A204.1 (cell line): ENCODE data around the gene TARS2.

Experiments used
- FAIRE-seq: peaks from 2 replicates; lab custom pipeline; 2012; peaks lifted over from hg19 to GRCh38; lab: Jason Lieb, UNC

Gene TARS2

DNA sequence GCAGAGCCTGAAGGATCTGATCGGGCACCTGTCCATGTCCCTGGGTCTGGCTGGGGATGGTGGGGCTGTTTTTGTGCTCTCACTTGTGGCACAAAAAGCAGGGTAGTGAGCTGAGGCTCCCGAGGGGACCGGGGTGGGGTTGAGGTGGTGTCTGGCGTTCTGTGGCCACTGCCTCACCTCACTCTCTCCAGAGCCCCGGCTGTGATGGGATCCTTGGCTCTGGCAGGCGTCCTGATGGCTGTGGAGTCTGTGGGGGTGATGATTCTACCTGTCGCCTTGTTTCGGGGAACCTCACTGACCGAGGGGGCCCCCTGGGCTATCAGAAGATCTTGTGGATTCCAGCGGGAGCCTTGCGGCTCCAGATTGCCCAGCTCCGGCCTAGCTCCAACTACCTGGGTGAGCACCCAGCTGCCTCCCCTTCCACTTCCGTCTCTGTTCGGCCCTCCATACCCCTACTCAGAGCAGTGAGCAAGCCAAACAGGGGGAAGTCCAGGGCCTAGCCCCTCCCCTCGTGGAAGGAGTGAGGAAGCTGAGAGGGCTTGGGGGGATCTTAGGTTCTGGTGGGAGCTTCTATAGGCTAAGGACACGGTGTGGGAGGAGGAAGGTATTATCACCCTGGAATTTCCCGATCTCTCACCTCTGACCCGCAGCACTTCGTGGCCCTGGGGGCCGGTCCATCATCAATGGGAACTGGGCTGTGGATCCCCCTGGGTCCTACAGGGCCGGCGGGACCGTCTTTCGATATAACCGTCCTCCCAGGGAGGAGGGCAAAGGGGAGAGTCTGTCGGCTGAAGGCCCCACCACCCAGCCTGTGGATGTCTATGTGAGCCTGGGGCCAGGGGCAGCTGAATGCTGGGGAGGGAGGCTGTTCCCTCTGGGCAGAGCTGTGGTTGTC is 69.0 kb downstream of the TARS2 start:
- FAIRE-seq: no peak

DNA sequence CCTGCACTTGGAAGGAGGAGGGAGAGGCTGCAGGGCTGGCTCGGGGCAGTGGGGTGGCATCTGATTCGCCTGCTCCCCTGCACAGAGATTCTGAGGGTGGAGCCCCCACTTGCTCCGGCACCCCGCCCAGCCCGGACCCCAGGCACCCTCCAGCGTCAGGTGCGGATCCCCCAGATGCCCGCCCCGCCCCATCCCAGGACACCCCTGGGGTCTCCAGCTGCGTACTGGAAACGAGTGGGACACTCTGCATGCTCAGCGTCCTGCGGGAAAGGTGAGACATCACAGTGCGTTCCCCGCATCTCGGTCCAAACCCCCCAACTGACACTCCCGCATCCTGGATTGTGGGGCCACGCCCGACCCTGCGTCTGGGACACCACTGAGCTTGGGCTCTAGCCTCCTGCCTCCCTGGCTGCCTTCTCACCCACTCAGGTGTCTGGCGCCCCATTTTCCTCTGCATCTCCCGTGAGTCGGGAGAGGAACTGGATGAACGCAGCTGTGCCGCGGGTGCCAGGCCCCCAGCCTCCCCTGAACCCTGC is 69.9 kb downstream of the TARS2 start:
- FAIRE-seq: no peak
